ENCODE measurements around the gene TRAP1.
"Not testable (repeated sequence)": the region's sequence is repeated elsewhere in the genome, so short reads cannot be mapped to it uniquely, and the experiment has no call there.

The TRAP1 gene

GRCh38 chr16:3718628-3719027, 1.3 kb upstream of the TRAP1 start:
- no peak overlapping the region; the same call in 1 of the 2 replicates for H3K4me3 ChIP-seq (ENCODE audit: low read length)
- DNase-seq (ENCODE audit: low read depth, low spot score), result no peak

- peak overlapping the region; percentile 91 for H3K4me3 ChIP-seq (ENCODE audit: low read length)
- DNase-seq (ENCODE audit: low read depth, low spot score), result no peak
These were observed 681 bp upstream of the TRAP1 start for GRCh38 chr16:3718019-3718391.

- no peak for DNase-seq (ENCODE audit: low read depth, low spot score)
These were observed 491 bp downstream of the TRAP1 start for GRCh38 chr16:3716831-3717234.

GRCh38 chr16:3715430-3715829, 1.9 kb downstream of the TRAP1 start:
- no peak for DNase-seq (ENCODE audit: low read depth, low spot score)
- H3K4me3 ChIP-seq (ENCODE audit: low read length), result no peak overlapping the region

More at GRCh38 chr16:3716831-3717234, 491 bp downstream of the TRAP1 start:
- H3K4me3 ChIP-seq (ENCODE audit: low read length), result peak overlapping the region; percentile 91

- not testable (repeated sequence) for H3K4me3 ChIP-seq (ENCODE audit: low read length); DNase-seq (ENCODE audit: low read depth, low spot score)
These were observed 2.9 kb downstream of the TRAP1 start for GRCh38 chr16:3714378-3714777.

- H3K4me3 ChIP-seq (ENCODE audit: low read length), result no peak overlapping the region
These were observed 3.6 kb downstream of the TRAP1 start for GRCh38 chr16:3713587-3714242.

GRCh38 chr16:3712861-3713372, 4.4 kb downstream of the TRAP1 start:
- H3K4me3 ChIP-seq (ENCODE audit: low read length), result no peak overlapping the region

More at GRCh38 chr16:3713587-3714242, 3.6 kb downstream of the TRAP1 start:
- DNase-seq (ENCODE audit: low read depth, low spot score), result no peak

GRCh38 chr16:3706253-3707012, 10.9 kb downstream of the TRAP1 start:
- DNase-seq (ENCODE audit: low read depth, low spot score), result no peak
- H3K4me3 ChIP-seq (ENCODE audit: low read length), result no peak overlapping the region

More at GRCh38 chr16:3712861-3713372, 4.4 kb downstream of the TRAP1 start:
- no peak for DNase-seq (ENCODE audit: low read depth, low spot score)

- no peak overlapping the region for H3K4me3 ChIP-seq (ENCODE audit: low read length)
- DNase-seq (ENCODE audit: low read depth, low spot score), result no peak
These were observed 15.2 kb downstream of the TRAP1 start for GRCh38 chr16:3702082-3702481.

GRCh38 chr16:3701531-3701930, 15.8 kb downstream of the TRAP1 start:
- no peak overlapping the region for H3K4me3 ChIP-seq (ENCODE audit: low read length)
- no peak for DNase-seq (ENCODE audit: low read depth, low spot score)

- peak; percentile 98 for DNase-seq (ENCODE audit: low read depth, low spot score)
- no peak overlapping the region for H3K4me3 ChIP-seq (ENCODE audit: low read length)
These were observed 18.4 kb downstream of the TRAP1 start for GRCh38 chr16:3698941-3699340.

- H3K4me3 ChIP-seq (ENCODE audit: low read length), result no peak overlapping the region
- DNase-seq (ENCODE audit: low read depth, low spot score), result no peak
These were observed 20.7 kb downstream of the TRAP1 start for GRCh38 chr16:3696425-3697218.

GRCh38 chr16:3695610-3696369, 21.5 kb downstream of the TRAP1 start:
- no peak for DNase-seq (ENCODE audit: low read depth, low spot score)
- no peak overlapping the region for H3K4me3 ChIP-seq (ENCODE audit: low read length)

GRCh38 chr16:3694051-3694450, 23.3 kb downstream of the TRAP1 start:
- H3K4me3 ChIP-seq (ENCODE audit: low read length), result no peak overlapping the region
- DNase-seq (ENCODE audit: low read depth, low spot score), result no peak

- no peak overlapping the region for H3K4me3 ChIP-seq (ENCODE audit: low read length)
- DNase-seq (ENCODE audit: low read depth, low spot score), result no peak
These were observed 25.6 kb downstream of the TRAP1 start for GRCh38 chr16:3691761-3692160.

GRCh38 chr16:3690980-3691720, 26.2 kb downstream of the TRAP1 start:
- no peak overlapping the region for H3K4me3 ChIP-seq (ENCODE audit: low read length)

GRCh38 chr16:3690470-3690928, 26.8 kb downstream of the TRAP1 start:
- peak; percentile 71 for DNase-seq (ENCODE audit: low read depth, low spot score)
- H3K4me3 ChIP-seq (ENCODE audit: low read length), result no peak overlapping the region

More at GRCh38 chr16:3690980-3691720, 26.2 kb downstream of the TRAP1 start:
- no peak for DNase-seq (ENCODE audit: low read depth, low spot score)

- no peak overlapping the region for H3K4me3 ChIP-seq (ENCODE audit: low read length)
- DNase-seq (ENCODE audit: low read depth, low spot score), result no peak
These were observed 27.6 kb downstream of the TRAP1 start for GRCh38 chr16:3689731-3690130.
